Measurements from ENCODE around the gene SYT8.

GRCh38 chr11:1863352-1864216 lies 28.8 kb downstream of the SYT8 start:
- TF ChIP-seq, protein P1, sequence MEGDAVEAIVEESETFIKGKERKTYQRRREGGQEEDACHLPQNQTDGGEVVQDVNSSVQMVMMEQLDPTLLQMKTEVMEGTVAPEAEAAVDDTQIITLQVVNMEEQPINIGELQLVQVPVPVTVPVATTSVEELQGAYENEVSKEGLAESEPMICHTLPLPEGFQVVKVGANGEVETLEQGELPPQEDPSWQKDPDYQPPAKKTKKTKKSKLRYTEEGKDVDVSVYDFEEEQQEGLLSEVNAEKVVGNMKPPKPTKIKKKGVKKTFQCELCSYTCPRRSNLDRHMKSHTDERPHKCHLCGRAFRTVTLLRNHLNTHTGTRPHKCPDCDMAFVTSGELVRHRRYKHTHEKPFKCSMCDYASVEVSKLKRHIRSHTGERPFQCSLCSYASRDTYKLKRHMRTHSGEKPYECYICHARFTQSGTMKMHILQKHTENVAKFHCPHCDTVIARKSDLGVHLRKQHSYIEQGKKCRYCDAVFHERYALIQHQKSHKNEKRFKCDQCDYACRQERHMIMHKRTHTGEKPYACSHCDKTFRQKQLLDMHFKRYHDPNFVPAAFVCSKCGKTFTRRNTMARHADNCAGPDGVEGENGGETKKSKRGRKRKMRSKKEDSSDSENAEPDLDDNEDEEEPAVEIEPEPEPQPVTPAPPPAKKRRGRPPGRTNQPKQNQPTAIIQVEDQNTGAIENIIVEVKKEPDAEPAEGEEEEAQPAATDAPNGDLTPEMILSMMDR (conservative IDR thresholded peaks at IDR 0.05 in 1 of 2, IDR thresholded peaks at IDR 0.05 in 1 of 2; ENCODE audit: extremely low read depth in 1 of 2, insufficient read depth in 1 of 2, low read depth in 1 of 2, low read length in 2 of 2), result no peak
- TF ChIP-seq EZH2 (IDR thresholded peaks at IDR 0.05; ENCODE audit: borderline replicate concordance, low read length), result no peak

Measured in mammary epithelial cell (primary cell).